Loucy (cell line): Measurements from ENCODE around the gene RGS2.

ENCODE experiments used
- EZH2phosphoT487 ChIP-seq: fragments of 200-600 bp; IDR thresholded peaks from 2 replicates; pipeline ENCODE4 v1.6.1; 2018; ENCODE audit warnings: antibody characterized with exemption, mild to moderate bottlenecking, moderate library complexity, borderline replicate concordance
- TF ChIP-seq, protein P1 (sequence below): fragments of 200-600 bp; sonication (generic); conservative IDR thresholded peaks from 2 replicates; pipeline ENCODE4 v1.5.1; 2014; ENCODE audit warnings: mild to moderate bottlenecking, antibody characterized with exemption, low read length

DNA sequence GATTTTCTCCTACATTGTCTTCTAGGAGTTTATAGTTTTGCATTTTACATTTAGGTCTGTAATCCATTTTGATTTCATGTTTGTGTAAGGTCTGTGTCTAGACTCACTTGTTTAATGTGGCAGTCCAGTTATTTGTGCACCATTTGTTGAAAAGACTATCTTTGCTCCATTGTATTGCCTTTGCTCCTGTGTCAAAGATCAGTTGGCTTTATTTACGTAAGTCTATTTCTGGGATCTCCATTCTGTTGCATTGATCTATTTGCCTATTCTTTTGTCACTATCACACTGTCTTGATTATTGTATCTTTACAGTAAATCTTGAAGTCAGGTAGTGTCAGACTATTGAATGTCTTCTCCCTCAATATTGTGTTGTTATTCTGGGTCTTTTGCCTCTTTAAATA lies 49.7 kb upstream of the RGS2 start:
- TF ChIP-seq, protein P1, sequence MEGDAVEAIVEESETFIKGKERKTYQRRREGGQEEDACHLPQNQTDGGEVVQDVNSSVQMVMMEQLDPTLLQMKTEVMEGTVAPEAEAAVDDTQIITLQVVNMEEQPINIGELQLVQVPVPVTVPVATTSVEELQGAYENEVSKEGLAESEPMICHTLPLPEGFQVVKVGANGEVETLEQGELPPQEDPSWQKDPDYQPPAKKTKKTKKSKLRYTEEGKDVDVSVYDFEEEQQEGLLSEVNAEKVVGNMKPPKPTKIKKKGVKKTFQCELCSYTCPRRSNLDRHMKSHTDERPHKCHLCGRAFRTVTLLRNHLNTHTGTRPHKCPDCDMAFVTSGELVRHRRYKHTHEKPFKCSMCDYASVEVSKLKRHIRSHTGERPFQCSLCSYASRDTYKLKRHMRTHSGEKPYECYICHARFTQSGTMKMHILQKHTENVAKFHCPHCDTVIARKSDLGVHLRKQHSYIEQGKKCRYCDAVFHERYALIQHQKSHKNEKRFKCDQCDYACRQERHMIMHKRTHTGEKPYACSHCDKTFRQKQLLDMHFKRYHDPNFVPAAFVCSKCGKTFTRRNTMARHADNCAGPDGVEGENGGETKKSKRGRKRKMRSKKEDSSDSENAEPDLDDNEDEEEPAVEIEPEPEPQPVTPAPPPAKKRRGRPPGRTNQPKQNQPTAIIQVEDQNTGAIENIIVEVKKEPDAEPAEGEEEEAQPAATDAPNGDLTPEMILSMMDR = no peak
- TF ChIP-seq EZH2phosphoT487 = no peak
